GM18526 (cell line): ENCODE measurements around the gene TOX2.

Experiments used
- POLR2A ChIP-seq: IDR thresholded peaks from 3 replicates; pipeline ENCODE4 v1.6.1; 2011; ENCODE audit not compliant: insufficient read length; ENCODE audit errors: extremely low read depth

TOX2 gene

GRCh38 chr20:44117296-44118184 lies 202.9 kb downstream of the TOX2 start:
- TF ChIP-seq POLR2A, result no peak

- no peak for TF ChIP-seq POLR2A
Observed at GRCh38 chr20:44118185-44119033, 203.8 kb downstream of the TOX2 start.
